GM11168 (cell line): ENCODE results near the gene L1CAM.

ENCODE experiments used
- in situ Hi-C: fragments of 300-500 bp; cut with MboI; formaldehyde crosslinking; loops from one replicate; pipeline ENCODE4 v1.12.0; 2022; ENCODE audit warnings: low sequenced_read_pairs; ENCODE audit not compliant: unreplicated experiment

L1CAM gene

DNA sequence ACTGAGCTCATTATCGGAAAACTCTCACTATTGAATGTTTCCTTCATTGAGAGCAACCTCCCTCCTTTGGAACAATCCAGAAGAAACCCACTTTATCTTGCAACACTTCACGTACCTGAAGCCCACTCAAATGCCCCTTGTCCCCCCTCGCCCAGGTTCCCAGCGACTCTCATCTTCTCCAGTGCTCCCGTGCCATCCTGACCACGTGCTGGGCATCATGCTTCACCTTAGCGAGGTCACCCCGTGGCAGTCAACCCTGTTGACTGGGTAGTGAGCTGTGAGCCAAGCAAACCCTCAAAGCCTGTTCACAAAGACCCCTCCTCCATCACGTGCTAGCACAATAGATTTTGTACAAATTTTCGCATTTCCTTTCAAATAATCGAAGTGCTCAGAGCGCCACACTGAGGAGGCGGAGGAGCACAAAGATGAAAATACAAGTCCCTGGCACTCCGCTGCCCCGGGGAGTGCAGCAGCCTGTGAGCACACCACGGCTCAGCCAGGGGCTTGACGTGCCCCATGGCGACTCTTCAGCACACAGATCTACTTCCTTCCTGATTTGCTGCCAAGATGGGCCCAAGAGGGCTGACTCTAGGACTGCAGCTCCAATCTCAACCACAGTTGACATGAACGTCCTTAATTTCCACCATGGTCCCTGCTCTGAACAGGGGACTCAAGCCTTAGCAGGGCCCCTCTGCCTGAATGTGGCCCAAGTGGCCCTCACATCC, 71.2 kb downstream of the L1CAM start:
- in situ Hi-C loops: no loop called here

- in situ Hi-C loops: no loop called here
Observed at GRCh38 chrX:153813161-153813560, 72.8 kb downstream of the L1CAM start.

DNA sequence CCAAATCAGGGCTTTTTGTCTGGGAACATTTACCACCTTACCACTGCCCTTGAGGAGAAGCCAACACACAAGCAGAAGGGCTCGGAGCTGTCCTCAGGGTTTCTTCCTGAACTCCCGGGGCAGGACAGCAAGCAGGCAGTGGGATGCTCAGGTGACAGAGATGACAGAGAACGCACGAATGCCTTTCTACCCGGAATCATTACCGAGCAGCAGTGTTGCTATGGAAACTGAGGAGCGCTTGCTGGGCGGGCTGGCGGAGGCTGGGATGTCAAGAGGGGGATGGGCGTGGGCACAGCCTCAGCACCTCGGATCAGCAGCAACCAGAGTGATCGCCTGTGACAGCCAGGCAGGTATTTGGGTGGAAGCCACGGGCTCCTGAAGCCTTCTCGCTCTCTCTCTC, 73.8 kb downstream of the L1CAM start:
- in situ Hi-C loops: no loop called here
